ENCODE measurements around the gene CUX1. TPM values are rescaled to one million over a fixed set of nuclear protein-coding genes. Genes with fewer than 3 reads are reported as not detected.

The CUX1 gene
- total and polyA plus RNA-seq, 2 of the 13 experiments (the other 11 are each of a cell fraction or from before 2014, with no cell fraction given) = 13.7 to 14.9 TPM

DNA sequence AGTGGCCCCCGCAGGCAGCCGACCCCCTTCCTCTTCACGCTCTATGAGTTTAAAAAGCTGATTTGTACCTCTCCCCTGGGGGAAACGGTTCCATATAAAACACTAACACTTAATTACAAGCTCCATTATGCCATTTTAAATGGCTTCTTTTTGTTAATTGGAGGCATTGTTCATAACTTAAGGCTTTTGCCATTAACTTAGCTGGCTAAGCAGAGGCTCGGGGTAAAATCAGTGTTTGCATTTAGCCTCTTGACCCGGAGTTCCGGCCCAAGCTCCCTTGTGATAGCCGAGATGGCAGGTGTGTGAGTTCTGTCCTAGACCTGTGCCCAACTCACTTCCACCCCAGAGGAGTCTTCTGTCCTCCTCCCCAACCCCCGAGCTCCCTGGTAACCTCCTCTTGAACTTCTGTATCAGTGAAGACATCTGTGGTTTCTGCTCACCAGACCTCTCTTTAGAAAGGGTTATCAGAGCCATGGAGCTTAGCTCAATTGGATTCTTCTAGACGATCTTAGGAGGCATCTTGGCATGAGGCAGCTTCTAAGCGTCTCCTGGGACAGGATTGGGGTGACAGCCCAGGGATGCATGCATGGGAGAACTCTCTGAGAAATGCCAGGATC lies 435.0 kb downstream of the CUX1 start:
- no peak overlapping the region for H3K9ac ChIP-seq (ENCODE audit: insufficient read depth, low read depth, low read length)
- H3K27ac ChIP-seq (ENCODE audit: extremely low read length, insufficient read depth, low read length) = no peak overlapping the region
- no peaks in the 10 kb centered on the region for H3K9me3 ChIP-seq (ENCODE audit: low read length)
- peaks cover 3 to 14% of the 10 kb centered on the region in 2 experiments; a peak in 3 of 5 replicates for H3K36me3 ChIP-seq (replicated peaks in 1 of 2; ENCODE audit: control insufficient read depth in 1 of 2, insufficient read depth in 2 of 2, low read length in 2 of 2)
- no peak for TF ChIP-seq ZNF724P (CRISPR knock-in tag; IDR thresholded peaks at IDR 0.05; ENCODE audit: borderline replicate concordance)
- TF ChIP-seq HOXA5 (CRISPR knock-in tag; IDR thresholded peaks at IDR 0.05) = no peak
- no peak for TF ChIP-seq KDM4B (CRISPR knock-in tag; IDR thresholded peaks at IDR 0.05)
- TF ChIP-seq, protein P1, sequence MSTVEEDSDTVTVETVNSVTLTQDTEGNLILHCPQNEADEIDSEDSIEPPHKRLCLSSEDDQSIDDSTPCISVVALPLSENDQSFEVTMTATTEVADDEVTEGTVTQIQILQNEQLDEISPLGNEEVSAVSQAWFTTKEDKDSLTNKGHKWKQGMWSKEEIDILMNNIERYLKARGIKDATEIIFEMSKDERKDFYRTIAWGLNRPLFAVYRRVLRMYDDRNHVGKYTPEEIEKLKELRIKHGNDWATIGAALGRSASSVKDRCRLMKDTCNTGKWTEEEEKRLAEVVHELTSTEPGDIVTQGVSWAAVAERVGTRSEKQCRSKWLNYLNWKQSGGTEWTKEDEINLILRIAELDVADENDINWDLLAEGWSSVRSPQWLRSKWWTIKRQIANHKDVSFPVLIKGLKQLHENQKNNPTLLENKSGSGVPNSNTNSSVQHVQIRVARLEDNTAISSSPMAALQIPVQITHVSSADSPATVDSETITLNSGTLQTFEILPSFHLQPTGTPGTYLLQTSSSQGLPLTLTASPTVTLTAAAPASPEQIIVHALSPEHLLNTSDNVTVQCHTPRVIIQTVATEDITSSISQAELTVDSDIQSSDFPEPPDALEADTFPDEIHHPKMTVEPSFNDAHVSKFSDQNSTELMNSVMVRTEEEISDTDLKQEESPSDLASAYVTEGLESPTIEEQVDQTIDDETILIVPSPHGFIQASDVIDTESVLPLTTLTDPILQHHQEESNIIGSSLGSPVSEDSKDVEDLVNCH (CRISPR knock-in tag; IDR thresholded peaks at IDR 0.05) = no peak
- TF ChIP-seq SAFB2 (CRISPR knock-in tag; IDR thresholded peaks at IDR 0.05; ENCODE audit: borderline replicate concordance, low read depth) = no peak
- TF ChIP-seq ZNF891 (CRISPR knock-in tag; IDR thresholded peaks at IDR 0.05) = no peak
- no peak for TF ChIP-seq UBTF (CRISPR knock-in tag; IDR thresholded peaks at IDR 0.05)
- H4K20me1 ChIP-seq (ENCODE audit: insufficient read depth, low read length) = no peaks in the 10 kb centered on the region
- CTCF ChIA-PET (ENCODE audit: low intra/inter-chr PET ratio, low total read pairs) = no interaction called here
- BruUV-seq (replicated peaks) = no TSS peak
- DNase-seq (ENCODE audit: low spot score) = no peak
- WGBS (ENCODE audit: low lambda C conversion rate) = 87% methylated on average over 11 of the region's 11 CpGs
- FAIRE-seq = no peak
- no peak overlapping the region for H3K4me2 ChIP-seq (ENCODE audit: low read depth, low read length)
- in situ Hi-C loops (cut with HindIII; ENCODE audit: extremely low pct_ligation_motif_present, low pct_unique_long_range_greater_than_20kb) = loop anchor here (10.0 to 25.0 kb wide), 2 partner anchors 438 to 565 kb away; partner anchors contain the start of gene CUX1
- ATAC-seq = no peak
- peaks cover 42% of the 10 kb centered on the region for H3K4me1 ChIP-seq (ENCODE audit: insufficient read depth, low read length)
- POLR2A ChIA-PET = no interaction called here
- no peaks in the 10 kb centered on the region for H3K79me2 ChIP-seq (ENCODE audit: insufficient read depth, low read length)
- H3K4me3 ChIP-seq (replicated peaks in 1 of 3; ENCODE audit: insufficient read depth in 1 of 3, low read depth in 2 of 3, low read length in 3 of 3) = no peak overlapping the region
- H3K27me3 ChIP-seq (ENCODE audit: control insufficient read depth in 1 of 2, insufficient read depth in 2 of 2, low read length in 2 of 2) = no peaks in the 10 kb centered on the region
- intact Hi-C loops (cut with micrococcal nuclease; ENCODE audit: unreplicated experiment) = loop anchor here (2.0 kb wide), 1 partner anchor 20 kb away; no protein-coding TSS in a partner anchor
- H2AFZ ChIP-seq (ENCODE audit: low read length) = no peak overlapping the region
